HUDEP-2 (cell line): Measurements from ENCODE around the gene EML1.
A peak's percentile ranks its signal among the peaks of the same experiment; 100 is the strongest.

Source experiments
- DNase-seq, 76 experiments: peaks; one replicate each; lab custom pipeline; 2025; ENCODE audit not compliant: unreplicated experiment in 76 of 76; lab: John Stamatoyannopoulos, UW

The EML1 gene

DNA sequence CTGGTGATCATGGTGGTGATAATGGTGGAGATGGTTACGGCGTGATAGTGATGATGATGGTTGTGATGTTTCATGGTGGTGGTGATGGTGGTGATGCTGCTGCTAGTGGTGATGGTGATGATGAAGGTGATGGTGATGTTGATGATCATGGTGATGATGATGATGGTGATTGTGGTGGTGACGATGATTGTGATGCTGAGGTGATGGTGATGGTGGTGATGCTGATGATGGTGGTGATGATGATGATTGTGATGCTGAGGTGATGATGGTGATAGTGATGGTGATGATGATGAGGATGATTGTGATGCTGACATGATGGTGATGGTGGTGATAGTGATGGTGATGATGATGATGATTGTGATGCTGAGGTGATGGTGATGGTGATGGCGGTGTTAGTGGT, 158.8 kb downstream of the EML1 start:
- DNase-seq: no peak

DNA sequence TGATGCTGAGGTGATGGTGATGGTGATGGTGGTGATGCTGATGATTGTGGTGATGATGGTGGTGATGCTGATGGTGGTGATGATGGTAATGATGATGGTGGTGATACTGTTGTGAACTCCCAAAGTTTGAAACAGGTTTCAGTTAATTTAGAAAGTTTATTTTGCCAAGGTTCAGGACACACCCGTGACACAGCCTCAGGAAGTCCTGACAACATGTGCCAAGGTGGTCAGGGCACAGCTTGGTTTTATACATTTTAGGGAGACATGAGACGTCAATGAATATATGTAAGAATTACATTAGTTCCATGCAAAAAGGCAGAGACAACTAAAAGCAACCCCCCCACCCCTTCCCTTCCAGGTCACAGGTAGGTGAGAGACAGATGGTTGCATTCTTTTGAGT, 159.2 kb downstream of the EML1 start:
- no peak for DNase-seq

DNA sequence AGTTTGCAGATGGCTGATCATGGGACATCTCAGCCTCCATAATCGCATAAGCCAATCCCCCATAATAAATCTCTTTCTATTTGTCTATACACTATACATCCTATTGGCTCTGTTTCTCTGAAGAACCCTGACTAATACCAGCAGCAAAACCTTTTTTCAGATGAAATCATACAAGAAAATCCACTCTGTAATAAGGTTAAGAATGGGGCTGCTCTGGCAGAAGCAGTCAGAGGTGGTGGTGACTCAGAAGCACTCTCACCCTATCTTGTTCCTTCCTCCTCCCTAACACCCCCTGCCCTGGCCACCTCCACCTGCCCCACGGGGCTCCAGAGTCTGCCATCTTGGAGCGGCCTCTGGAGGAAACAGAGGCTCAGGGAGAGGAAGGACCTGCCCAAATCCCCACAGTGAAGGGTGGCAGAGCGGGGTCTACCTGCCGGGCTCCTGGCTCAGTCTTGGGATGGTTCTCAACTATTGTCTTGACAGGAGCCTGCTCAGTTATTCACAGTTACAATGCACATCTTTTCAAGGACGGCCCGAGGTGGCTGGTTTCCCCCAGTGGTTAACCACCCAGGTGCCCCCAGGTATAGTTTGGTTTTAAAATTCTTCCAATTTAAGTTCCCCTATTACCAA, 162.7 kb downstream of the EML1 start:
- DNase-seq: no peak

DNA sequence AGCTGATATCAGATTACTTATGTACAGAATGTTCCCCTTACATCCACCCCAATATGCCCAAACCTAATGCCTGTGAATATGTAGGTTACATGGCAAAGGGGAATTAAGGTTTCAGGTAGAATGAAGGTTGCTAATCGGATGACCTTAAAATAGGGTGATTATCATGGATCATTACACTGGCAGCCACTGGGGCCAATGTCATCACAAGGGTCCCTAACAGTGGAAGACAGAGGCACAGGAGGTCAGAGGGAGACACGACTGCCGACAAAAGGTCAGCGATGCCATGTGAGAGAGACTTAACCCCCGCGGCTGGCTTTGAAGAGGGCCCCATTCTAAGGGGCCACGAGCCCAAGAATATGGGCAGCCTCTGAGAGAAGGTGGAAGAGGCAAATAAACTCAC, 165.2 kb downstream of the EML1 start:
- no peak for DNase-seq

DNA sequence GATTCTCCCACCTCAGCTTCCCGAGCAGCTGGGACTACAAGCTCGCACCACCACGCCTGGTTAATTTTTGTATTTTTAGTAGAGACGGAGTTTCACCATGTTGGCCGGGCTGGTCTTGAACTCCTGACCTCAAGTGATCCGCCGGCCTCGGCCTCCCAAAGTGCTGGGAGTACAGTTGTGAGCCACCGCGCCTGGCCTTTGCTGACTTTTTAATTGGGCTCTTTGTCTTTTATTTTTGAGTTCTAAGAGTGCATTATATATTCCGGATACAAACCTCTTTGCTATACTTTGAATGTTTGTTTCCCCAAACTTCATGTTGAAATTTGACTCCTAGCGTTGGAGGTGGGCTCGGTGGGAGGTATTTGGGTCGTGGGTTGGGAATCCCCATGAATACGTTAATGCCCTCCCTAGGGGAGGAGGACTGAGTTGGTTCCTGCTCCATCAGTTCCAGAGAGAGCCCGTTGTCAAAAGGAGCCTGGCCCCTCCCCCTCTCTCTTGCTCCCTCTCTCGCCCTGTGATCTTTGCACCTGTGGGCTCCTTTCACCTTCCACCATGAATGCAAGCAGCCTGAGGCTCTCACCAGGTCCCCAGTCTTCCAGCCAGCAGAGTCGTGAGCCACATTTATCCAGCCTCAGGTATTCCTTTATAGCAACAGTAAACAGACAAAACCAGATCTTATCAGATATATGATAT, 168.8 kb downstream of the EML1 start:
- no peak for DNase-seq

DNA sequence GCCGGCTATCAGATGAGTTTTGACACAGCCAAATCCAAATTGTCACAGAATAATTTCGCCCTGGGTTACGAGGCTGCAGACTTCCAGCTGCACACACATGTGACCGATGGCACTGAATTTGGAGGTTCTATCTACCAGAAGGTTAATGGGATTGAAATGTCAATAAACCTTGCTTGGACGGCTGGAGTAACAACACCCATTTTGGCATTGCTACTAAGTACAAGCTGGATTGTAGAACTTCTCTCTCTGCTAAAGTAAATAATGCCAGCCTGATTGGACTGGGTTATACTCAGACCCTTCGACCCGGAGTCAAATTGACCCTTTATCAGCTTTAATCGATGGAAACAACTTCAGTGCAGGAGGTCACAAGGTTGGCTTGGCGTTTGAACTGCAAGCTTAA, 171.8 kb downstream of the EML1 start:
- no peak for DNase-seq

DNA sequence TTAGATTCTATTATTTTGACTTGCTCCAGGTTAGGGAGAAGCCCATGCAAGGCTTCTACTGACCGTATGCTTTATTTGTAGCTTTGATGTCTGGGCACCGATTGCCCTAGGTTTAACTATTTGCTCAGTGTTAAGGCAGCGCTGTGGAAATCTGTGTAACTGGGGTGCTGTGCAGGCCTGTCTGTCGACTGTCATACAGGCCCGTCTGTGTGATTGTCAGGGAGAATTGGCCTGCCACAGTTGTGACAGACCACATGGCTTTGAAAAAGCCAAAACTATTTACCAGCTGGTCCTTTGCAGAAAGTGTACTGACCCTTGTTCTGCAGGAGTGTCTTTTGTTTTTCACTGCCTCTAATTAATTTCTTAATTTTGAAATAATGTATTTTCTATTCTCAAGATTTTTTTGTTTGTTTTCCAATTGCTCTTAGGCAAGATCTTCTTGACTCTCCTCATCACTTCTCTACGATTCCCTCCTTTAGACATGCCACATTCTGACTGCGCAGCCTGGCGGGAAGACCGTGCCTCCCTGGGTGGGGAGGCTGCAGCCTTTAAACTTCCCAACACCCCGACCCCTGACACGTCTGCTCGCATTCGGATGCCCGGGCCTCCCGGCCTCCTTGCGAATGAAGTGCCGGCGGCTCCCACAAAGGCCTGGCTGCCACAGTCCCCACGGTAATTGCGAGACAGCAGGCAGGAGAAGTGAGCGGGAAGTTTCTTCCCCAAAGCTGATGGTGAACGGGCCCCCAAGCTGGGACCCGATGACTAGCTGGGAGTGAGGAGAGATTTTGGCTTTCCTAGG, 173.0 kb downstream of the EML1 start:
- no peak for DNase-seq

DNA sequence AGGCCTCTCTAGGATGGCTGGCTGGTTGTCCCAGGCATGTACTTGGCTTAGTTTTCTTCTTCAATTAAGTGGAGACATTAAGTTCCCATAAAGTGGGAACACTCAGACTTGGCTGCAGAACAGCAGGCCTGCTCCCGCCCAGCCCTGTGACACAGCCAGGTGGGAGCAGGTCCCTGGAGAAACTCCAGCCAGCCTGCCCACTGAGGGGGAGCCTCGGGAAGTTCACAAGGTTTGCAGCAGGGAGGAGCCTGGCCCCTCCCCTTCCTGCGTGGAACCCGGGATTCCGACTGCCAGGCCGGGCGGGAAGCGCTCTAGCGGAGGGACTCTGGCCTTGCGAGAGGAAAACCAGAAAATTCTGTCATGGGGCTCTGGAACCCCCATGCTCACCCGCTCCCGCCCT, 173.7 kb downstream of the EML1 start:
- no peak for DNase-seq

DNA sequence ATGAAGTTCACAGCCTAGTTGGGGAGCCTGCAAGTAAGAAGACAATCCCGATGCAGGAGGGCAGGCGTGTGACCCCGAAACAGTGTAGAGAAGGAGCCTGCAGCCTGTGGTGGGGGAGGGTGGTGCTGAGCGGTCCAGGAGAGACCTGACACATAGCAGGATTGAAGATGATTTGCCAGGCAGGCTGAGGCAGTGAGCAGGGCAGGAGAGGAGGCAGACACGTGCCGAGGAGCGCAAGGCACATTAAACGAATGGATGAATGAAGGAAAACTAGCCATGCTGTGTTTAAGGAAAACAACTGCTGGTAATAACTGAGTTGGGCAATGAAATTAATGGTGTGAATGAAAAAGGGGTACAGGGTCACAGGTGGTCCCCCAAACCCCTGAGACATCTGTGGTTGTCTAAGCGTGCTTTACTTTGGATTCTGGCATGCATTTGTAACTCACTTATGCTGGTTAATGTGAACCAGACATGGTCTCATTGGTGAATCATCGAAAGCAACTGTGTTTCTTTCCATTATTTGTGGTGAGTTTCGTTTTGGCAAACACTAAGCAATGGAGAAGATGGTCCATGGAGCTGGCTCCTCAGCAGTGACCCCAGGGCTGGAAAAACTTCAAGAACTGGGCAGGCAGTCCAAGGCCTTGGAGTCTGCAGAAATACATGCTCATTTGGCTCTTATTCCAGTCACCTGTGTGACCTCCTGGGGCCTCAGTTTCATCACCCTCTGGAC, 175.1 kb downstream of the EML1 start:
- DNase-seq: no peak

DNA sequence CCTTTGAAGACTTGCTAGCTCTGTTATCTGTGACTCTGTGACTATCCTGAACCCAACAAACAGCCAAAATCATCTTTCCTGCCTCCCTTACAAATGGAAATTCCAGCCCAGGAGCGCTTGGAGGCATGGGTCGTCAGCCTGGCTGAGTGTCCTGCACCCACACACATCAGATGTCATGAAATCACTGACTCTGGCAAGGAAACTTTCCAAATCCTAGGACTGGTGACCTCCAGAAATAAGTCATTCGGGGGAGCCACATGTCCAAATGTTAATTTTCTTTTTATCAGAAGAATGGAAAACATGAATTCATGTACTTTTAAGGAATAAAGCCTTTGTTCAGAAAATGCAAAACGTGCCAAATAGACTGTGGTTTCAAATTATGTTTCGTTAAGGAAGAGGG, 175.7 kb downstream of the EML1 start:
- no peak for DNase-seq

DNA sequence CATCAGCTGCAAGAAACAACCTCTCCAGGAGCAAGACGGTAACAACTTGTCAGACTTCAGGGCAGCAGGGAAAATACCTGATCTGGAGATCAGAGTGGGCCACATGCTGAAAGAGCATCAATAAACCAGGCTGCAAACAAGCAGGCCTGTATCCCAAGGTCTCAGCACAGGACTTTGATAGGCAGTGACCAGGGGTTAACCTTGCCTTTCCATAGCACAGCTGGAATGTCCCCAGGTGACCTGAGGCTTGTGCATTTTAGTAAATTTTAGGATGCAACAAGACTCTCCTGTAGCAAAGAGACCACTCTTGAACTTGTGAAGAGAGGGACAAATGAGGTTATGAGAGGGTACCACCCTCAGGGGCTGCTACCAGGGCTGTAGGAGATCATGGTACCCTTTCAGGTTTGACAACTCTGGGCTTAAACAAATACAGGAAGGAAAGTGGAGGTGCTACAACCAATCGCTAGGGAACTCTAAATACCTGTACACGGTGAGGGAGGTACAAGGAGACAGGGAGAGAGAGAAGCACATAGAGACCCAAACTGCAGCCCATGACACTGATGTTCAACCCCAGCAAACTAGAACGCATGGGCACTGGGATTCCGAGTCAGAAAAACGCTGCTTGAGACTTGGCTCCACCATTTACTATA, 176.6 kb downstream of the EML1 start:
- DNase-seq: no peak

DNA sequence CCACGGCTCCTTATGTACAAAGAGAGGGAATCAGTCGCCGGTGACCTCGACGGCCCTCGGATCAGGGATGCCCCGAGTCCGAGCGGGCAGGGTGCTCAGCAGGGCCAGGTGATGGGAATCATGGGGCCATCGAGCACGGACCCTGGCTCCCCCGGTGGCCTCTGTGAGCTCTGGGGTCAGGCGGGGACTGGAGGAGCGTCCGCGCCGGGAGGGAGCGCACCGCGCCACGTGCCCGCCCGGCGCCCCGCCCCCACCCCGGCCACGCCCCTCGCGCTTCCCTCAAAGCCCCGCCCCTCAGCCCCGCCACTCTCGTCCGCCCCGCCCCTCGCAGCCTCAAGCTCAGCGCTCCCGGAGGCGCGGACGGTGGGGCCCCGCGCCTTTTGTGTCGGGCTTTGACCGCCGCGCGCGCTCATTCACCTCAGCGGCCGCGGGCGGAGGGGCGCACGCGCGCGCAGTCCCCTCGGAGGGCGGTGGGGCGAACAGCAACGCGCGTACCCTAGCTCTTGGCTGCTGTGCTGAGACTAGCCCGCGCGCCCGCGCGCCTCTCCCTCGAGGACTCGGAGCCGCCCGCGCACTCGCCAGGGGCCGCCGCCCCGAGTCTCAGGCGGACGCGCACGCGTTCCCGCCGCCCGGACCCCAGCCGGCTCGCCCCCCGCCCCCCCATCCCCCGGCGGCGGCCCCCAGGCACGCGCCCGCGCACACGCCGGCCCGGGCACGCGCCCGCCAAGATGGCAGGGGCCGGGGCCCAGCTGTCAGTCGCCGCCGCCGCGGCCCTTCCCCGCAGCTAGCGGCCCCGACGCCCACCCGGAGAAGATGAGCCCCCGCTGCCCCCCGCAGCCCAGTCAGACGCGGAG, 178.1 kb downstream of the EML1 start:
- DNase-seq: peak in 65 of 76 experiments; percentile 8 to 83 (median 66)

DNA sequence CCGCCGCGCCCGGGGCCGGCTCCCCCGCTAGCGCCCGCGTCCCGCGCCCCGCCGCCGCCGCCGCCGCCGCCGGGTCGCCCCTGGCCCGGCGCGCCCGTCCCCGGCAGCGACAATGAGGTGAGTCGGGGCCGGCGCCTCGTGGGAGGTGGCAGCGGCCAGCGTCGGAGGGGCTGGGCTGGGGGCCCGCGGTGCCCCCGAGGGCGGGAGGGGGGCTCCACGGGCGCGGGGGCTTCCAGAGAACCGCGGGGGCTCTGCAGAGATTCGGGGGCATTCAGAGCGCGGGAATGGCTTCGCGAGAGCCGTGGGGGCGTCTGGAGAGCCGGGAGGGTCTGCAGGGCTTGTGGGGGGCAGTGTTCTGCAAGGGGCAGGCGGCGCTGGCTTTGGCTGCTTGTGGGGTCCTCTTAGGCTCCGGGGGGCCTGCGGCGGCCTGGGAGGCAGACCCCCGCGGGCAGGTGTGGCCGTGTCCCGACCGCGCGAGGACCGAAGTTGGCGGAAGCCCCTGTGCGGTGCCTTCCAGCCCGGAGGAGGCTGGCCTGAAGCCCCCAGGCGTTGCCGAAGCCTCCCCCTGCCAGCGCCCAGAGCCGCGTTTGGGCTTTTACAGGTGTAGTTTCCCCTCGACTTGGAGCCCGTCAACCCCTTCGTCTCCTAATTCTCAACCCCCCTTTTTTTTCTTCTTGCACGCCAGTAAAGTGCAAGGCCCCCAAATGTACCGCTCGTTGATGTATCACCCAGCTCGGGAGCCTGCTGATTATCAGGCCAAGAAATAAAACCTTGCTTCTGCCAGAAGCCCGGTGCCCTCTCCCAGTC, 178.9 kb downstream of the EML1 start:
- peak in 17 of 76 experiments; percentile 2 to 33 (median 13) for DNase-seq

DNA sequence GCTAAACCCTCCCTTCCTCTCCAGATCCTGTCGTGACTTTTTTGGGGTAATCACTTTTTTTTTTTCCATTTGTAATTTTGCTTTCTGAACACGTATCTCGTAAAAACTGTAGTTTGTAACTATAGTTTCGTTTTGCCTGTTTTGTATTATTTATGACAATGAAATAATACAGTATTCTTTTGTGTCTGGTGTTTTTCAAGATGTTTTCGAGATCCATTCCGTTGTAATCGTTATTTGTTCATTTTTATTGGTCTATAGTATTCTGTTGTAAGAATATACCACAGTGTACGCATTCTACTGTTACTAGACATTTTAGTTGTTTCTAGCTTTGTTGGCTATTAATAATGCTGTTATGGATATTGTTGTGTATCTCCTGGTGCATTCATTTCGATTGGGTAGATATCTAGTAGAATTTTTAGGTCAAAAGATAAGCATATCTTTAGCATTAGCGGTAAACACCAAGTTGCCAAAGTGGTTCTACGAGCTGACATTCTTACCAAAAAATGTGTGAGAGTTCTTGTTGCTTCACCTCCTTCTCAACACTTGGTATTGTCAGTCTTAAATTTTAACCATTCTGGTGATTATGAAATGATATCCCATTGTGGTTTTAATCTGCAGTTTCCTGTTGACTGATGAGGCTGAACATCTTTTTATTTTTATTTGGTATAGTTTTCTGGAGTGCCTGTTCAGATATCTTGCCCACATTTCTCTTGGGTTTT, 179.7 kb downstream of the EML1 start:
- no peak for DNase-seq

DNA sequence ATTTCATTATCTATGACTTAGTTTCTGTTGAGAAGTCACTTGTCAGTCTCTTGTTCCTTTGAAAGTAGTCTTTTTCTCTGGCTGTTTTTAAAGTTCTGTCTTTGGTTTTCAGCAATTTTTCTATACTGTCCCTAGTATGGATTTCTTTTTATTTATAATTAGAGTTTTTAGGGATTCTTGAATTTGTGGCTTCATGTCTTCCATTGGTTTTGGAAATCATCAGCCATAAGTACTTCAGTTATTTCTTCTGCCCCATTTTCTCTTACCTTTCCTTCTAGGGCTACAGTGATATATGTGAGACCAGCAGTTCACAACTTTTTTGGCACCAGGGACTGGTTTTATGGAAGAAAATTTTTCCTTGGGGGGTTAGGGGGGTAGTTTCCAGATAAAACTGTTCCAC, 182.0 kb downstream of the EML1 start:
- no peak for DNase-seq

DNA sequence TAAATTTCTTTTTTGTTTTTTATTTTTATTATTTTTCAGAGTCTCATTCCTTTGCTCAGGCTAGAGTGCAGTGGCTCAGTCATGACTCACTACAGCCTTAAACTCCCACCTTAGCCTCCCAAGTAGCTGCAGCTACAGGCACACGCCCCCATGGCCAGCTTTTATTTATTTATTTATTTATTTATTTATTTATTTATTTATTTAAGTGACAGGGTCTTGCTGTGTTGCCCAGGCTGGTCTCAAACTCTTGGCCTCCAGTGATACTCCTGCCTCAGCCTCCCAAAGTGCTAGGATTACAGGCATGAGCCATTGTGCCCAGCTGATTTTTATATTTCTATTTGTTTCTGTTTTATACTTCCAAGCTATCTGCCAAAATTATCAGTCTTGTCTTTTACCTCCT, 182.8 kb downstream of the EML1 start:
- no peak for DNase-seq

DNA sequence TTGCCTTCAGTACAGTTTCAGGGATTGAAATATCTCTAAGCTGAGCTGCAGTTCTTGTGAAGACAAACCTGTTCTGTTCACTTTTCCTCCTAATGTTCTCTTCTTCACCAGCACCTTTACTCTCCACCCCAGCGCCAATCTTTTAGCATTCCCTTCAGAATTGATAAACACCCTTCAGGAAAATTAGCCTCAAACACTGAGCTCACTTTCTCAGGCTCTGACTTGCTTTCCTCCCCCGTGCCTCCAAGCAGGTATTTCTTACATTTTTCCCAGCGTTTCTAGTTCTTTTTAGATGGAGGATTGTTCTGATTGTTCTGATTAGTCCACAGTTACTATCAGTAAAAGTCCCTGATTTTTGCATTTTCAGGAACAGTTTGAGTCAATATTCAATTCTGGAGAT, 183.5 kb downstream of the EML1 start:
- DNase-seq: no peak

DNA sequence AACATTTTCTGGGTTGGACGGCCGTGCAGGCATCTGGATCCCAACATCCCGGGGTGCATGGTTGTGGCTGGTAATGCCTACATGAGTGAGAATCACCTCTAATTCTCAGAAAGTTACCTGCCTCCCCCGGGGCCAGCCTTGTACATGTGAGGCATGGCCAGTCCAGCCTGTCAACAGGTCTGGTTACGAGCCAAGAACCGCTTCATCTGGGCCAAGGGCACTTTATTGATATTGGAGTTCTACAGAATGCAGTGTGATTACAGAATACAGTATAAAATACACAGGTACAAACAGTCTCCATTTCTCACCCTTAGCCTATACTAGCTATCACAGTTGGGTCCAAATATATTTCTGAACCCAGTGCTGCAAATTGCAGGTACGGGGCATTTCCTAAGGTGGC, 187.1 kb downstream of the EML1 start:
- no peak for DNase-seq
